HT-29 (cell line): Measurements from ENCODE around the gene TBC1D2B. TPM values are rescaled to one million over a fixed set of nuclear protein-coding genes. Genes with fewer than 3 reads are reported as not detected.
A peak's percentile ranks its signal among the peaks of the same experiment; 100 is the strongest.

Source experiments
- DNase-seq: peaks from one replicate; pipeline ENCODE4 v3.0.0-alpha.2; 2015; ENCODE audit warnings: low spot score
- total RNA-seq: library from RNA; depleted of rRNA; stranded (reverse); fragments of >200 nt; shearing (Covaris generic); gene quantifications from 2 replicates; pipeline ENCODE4 v1.2.3, GENCODE V29; 2014

TBC1D2B gene
- total RNA-seq, 1 experiment from 2014 or later = 20.4 TPM

DNA sequence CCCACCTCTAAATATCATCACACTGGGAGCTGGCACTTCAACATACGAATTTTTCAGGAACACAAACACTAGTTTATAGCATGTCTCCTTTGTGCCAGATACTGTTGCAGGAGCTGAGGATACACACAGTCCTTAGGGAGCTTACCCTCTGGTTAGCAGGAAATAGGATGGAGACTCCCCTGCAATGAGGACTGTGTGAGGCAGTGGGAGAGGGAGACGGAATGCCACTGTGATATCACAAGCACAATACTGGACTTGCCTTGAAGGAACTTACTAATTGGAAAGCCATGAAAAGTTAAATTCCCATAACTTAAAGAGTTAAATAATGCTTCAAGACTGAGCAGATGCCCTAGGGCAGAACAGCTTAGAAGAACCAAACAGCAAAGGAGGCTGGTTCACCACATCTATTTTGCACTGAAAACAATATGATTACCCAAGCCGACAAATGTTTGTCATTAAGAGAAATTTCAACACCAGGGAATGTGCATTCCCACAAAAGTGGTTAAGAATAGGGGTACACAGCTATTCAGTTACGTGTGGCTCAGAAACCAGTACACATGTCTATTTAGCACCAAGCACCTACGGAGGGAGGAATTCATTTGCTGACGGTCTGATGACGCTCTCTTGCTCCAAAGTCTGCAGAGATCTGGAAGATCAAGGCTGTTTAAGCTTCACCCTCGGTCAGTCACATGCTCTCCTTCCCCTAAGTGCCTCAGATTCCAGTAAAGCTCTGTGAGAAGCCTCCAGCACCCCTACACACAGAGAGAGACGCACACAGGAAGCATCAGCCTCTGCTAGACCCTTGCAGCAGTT, 5.2 kb downstream of the TBC1D2B start:
- no peak for DNase-seq

DNA sequence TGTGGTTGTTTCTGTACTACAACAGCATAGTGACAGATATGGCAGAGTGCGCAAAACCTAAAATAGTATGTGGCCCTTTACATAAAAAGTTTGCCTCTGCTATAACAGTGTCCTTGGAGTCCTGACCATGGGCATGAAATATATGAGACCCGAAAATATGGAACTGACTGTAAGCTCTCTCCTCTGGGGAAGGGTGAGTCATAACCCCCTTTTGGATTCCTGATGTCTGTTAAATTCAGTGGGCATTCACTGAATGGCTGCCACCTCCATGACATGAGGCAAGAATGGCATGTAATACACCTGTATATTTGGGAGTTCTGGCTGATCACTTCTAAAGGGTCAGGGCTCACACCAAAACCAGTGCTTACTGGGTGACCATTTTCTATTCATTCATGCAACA, 6.1 kb downstream of the TBC1D2B start:
- DNase-seq = no peak

DNA sequence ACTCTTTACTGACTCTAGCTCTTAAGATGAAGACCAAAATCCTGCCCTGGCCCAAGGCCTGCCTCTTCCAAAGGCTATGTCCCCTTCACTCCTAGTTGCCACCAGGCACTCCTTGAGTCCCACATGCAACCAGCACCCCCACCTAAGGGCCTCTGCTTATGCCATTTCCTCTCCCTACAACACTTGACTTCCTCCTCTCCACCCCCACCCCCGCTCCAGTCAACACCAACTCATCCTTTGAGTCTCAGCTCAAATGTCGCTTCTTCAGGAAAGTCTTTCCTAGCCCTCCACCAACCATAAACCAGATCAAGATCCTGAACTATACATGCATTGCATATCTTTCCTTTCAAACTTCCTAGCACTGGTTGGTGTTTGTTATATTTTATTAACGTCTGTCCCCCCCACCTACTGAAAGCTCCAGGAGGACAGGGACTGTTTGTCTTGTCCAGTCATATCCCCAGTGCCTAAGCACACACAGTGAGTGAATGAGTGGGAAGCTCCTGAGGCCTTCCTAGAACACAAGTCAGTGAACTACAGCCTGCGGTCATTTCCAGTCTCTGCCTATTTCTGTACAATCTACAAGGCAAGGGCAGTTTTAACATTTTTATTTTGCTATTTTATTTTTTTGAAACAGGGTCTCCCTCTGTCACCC, 7.3 kb downstream of the TBC1D2B start:
- no peak for DNase-seq

DNA sequence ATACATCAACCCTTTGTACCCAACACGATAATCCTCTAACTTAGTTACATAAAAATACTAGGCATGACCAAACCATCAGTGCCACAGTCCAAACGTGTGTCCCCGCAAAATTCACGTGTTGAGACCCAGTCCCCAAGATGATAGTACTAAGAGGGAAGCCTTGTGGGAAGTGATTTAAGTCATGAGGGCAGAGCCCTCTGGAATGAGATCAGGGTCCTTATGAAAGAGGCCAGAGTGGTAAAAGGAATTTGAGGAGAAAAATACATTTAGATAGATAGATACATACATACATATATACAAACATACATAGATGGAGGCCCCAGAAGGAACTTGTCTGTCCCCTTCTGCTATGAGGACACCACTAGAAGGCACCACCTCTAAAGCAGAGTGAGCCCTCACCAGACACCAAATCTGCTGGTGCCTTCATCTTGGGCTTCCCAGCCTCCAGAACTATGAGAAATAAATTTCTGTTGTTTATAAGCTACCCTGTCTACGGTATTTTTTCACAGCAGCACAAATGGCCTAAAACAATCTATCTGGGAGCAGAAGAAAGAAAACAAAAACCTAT, 8.0 kb downstream of the TBC1D2B start:
- no peak for DNase-seq

DNA sequence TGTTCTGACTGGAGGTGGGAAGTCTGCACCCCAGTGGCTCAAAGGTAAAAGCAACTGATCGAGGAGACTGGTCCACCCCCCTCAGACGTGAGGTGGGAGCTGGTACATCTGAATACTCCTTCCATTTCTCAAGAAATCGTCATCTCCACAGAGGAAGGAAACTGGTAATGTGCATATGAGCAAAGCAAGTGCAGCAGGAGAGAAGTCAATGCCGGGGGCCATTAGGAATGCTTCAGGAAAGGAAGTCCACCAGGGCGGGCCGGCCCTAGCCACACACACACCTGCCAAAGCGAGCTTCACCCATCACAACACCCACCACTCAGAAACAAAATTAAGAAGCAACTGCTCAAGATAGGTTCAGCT, 8.5 kb downstream of the TBC1D2B start:
- no peak for DNase-seq

DNA sequence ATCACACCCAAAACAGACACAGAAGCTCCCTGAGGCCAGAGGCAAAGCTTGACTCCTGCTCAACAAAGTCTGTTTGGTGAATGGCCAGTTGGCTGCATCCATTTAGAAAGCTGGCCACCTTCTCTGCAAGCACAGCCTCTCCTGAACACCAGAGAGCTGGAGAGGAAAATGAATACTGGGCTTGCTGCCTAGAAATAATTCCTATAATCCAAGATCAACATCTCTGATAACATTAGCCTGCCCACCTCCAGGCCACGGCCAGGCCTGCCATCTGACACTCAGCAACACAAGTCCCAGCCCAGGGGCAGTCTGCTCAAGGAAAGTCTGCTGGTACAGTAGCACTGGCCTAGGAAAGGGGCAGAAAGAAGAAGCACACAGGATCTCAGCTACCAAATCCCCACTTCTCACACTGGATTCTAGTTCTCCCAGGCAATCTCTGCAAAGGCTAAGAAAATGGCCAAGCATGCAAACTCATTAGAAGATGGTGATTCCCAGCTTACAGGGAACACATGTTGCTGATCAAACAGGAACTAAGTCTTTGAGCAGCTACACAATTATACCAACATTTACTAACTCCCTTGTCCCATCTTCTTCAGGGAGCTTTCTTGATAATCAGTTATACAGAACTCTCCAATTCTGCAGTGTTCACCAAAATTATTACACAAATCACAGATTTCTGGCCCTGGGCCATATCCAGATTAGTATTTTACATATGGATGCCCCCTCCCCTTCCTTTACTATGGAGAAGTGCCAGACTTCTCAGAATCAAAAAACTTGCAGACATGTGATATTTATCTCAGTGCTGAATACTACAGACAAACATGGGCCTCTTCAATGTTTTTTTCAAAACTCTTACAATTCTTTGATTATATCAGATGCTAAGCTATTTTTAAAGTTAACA, 9.9 kb downstream of the TBC1D2B start:
- DNase-seq = peak; percentile 49

DNA sequence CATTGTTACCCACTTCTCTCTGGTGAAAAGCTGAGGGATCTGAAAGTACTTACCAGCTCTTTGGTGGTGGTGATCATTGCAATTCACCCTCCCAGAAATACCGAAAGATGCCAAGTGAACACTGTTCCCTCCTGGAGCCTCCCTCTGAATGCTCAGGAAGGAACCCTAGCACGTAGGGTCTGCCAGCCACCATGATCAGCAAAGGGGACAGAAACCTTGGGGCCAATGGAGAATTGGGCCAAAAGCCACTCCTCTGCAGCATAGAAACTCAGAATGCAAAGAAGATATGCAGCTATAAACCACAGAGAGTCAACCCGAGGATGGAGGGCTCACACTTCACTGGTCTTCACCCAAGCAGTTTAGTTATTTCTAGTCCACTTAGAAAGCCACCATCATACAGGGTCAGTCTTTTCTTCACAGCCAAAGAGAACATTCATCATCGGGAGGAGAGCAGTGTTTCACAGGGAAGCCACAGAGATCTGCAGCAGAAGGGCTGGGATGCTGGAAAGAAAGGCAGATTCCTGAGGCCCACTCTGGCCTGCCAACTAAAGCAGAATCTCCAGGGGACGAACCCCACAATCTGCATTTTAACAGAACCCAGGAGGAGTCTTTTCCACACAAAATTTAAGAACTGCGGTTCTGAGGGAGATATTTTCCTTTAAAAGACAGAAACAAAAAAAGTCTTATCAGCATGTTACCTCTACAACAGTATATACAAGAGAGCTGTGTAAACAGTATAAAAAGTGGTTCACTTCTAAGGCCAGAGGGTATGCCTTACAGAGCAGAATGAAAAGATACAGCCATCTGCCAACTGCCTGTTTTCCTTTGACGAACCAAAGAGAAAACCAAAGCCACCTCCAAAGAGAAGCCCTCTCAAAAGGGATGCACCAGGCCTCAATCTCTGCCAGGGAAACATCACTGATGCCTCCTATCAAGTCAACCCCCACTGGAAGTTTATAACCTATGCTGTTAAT, 11.3 kb downstream of the TBC1D2B start:
- no peak for DNase-seq

DNA sequence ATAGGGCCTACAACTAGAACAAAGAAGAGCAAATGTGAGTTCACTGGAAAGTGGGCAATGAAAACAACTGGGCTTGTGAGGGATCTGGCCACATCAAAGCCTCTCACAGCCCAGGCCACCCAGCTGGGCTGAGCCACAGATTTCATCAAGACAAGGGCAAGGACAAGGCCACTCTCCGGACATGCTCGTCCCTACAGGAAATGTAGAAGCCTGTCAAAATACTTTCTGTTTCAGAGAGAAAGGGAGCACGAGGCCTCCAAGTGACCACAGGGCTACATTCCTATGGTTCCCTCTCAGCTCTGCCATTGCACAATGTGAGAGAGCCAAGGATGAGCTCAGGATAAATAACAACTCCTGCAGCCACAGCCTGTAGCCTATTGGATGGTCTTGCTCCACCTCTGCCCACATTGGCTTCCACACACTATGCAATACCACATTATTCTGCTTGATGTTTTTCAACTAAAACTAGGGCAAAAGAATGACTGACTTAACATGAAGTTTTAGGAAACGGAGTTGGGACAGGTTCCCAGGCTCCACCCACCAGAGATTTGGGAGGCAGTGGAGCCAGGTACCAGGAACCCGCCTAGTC, 12.1 kb downstream of the TBC1D2B start:
- DNase-seq = peak; percentile 83

DNA sequence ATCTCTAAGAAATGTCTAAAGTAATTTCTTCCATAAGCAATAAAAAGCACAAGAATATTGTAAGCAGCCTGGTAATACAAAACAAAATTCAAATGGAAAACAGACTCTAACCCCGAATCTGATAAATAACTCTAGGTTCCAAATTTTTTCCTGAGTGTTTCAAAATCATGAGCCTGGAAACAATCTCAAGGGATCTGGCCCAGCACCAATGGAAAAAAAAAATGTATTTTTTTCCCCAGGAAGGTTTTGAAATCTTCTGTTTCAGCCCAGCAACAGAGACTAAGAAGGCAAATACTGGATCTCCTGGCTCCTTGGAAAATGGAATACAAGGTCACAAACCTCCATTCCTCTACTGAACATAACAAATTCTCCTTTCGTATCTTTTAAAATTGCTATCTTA, 13.0 kb downstream of the TBC1D2B start:
- no peak for DNase-seq

DNA sequence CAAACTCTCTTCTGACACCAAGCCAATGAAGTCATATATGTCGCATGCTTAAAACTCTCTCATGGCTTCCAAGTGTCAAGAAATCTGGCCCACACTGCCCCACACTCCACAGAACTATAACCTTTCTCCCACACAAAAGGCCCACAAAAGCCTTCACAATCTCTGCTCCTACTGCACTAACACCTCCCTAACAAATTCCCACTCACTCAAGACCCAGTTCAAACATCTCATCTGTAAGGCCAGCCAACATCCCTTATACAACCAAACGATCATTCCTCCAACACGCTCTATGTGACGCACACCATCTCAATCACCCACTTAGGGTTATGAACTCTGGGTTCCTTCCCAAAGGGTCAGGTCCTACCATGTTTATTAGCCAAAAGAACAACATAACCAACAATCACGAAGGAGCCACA, 13.5 kb downstream of the TBC1D2B start:
- DNase-seq = no peak

DNA sequence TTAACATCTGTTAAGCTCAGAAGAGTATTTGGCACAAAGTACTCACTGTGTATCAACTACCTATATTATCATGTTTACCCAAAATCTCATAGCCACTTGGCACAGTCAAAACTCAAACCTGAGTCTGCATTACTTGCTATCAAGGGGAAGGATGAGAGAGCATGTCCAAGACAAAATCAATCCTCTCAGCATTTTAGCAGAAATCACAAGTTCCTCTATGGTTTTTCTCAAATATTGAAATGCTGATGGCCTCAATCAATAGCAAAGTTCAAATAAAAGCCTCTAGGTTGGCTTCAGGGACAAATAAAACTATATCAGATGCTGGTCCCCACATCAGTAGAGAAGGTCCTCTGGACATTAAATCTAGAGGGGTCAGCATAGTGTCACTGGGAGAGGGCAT, 14.3 kb downstream of the TBC1D2B start:
- DNase-seq = no peak

DNA sequence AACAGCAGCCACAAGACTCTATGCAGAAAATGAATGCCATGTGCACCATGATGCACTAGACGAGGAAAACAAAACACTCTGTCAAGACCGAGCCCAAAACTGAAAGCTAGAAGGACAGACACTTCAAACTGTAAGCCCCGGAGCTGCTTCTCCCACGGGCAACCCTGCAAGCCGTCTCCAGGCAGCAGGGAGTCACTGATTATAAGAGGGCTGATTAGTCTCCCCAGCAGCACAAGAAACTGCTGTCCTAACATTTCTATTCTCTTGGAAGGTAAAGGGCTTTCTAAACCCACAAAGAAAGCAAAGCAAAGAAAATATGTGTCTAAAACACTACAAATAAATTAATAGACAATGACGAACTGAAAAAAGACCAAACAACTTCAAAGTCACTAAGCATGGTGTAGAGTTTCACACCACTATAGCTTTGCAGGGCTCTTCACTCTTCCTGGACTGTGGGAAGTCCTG, 15.5 kb downstream of the TBC1D2B start:
- DNase-seq = no peak

DNA sequence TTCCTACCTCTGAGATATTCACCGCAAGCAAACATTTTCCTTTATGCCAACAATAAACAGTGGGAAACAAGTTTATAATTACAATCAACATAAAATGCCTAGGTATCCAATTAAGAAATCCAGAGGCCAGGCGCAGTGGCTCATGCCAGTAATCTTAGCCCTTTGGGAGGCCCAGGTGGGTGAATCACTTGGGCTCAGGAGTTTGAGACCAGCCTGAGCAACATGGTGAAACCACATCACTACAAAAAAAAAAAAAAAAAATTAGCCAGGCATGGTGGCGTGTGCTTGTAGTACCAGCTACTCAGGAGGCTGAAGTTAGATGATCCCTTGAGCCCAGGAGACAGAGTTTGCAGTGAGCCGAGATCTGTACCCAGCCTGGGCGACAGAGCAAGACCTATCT, 17.3 kb downstream of the TBC1D2B start:
- DNase-seq = no peak

DNA sequence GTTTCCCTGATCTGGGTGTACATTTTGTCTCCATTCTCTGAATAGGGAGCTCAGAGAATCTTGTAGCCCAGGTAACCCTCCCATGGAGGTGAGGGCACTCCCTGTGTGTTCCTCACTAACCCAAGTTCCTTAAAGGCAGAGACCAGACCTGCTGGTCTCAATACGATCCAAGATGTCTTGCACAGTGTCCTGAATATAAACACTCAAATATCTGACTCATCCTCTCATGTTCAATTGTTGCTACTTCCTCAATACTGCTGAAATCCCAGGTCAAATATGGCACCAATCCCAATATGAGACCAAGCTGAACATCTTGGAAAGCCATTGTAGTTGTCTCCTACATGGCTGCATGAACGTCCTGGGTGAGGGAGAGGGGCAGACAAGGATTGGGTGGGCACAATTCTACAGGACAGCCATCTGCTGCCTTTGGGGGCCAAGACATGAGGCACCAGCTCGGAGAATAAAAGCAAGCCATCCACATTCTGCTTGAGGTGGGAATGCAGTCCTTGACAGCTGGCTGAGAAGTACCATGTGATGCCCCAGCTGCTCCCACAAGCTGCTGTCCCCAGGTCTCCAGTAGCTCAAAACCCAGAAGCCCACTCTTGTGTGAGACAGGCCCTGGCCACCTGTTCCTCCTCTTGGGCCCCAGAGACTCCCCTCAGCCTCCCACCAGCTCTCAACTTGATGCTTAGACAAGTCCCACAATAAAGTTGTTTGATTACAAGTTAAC, 18.2 kb downstream of the TBC1D2B start:
- no peak for DNase-seq

DNA sequence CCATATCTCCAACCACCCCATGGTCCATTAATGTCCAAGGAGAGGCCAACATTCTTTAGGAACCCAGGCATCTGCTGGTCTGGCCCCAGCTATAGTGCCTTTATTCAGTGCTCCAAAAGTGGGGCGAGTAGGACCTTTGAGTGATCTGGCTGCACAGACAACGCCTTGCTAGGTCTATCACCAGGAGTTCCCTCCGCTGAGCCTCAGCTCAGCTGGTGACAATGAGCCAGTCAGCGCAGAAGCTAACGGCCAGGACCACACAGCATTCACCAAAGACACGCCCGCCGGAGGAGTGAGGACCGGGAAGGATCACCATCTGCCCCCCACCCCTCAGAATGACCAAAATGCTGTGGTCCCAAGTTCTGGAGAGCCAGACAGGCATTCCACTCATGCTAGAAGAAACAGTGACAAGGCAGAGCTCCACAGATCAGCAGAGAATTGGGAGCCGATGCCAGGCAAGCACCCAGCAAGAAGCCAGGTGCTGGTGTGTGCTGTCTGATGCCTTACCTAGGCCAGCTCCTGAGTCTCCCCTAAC, 19.0 kb downstream of the TBC1D2B start:
- no peak for DNase-seq

DNA sequence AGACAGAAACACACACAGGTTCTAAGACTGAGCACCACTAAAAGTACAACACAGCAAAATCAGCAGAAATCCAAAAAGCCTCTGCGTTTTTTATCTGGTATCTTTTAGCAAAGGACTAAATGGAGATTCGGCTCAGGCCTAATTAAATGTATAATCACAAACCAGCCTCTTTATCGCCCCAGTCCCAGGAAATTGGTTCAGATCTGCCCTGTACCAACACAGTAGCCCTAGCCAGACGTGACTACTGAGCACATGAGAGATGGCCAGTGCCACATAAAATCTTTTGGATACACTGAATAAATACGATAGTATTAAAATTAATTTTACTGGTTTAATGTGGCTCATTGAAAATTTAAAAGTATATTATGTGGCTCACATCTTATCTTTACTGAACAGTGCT, 19.7 kb downstream of the TBC1D2B start:
- no peak for DNase-seq

DNA sequence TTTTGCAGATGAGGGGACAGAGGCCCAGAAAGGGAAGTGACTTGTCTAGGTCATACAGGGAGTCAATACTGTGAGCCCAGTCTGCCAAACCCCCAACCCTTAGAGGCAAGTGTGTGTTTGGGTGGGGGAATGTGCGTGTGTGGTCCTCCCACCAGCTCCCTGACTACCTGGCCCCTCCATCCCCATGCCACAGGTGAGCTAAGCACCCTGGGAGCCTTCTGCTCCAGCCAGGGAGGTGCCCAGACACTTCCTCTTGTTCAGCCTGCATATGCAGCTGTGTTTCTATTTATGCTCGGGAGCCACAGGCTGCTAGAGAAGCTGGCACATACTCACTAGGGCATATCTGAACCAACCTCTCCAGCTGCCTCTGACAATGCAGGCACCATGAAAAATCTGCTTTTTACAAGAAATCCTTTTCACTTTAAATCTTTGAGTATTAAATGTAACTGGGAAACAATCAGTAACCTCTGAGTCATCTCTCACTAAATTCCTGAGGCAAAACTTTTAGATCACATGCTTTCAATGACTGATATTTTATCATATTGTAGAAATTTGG, 20.7 kb downstream of the TBC1D2B start:
- DNase-seq = peak; percentile 41

DNA sequence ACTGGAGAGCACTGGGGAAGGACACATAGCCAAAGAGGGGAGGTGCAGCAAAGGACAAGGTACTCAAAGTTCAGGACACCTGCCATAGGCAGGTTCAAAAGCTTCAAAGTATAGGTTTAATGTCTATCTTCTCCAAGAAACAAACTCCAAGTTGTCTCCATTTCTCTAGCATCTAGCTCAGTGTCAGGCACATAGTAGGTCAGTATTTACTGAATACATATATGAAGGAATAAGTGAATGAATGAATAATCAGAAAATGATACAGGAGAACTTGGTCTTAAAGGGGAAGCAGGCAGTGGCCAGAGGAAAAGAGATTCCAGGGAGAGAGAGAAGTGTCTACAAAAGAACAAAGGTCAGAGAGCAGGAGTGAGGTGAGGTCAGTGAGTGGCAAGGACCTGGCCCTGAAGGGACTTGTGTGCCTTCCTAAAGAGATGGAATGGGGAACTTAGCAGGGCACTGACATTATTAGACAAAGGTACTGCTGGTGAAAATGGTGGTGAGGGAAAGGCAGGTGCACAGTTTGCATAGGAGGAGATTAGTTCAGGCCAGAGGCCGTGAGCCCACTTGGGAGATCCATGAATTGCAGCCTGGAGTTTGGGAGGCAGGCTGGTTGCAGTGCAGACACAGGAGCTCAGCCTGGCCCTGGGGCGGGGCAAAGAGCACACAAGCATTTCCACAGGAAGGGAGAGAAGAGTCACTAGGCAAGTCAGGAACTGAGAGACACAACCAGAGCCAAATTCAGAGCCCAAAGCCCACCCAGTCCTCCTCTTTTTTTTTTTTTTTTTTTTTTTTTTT, 21.4 kb downstream of the TBC1D2B start:
- peak; percentile 45 for DNase-seq
